ENCODE measurements around the gene PTAFR. TPM values are rescaled to one million over a fixed set of nuclear protein-coding genes. Genes with fewer than 3 reads are reported as not detected.

The PTAFR gene
- total RNA-seq, 1 experiment from 2014 or later, result 1.9 TPM

- Histone ChIP-seq H3K23me2 (ENCODE audit: insufficient read length, low read depth, low read length, poor library complexity, severe bottlenecking) (no peaks in the 10 kb centered on the region), H2AK5ac (ENCODE audit: insufficient read length, low read length) (no peak overlapping the region), H3K9me3 (ENCODE audit: control insufficient read depth, low read depth, low read length) (no peaks in the 10 kb centered on the region), H3K23ac (ENCODE audit: insufficient read length, low read depth, low read length) (no peak overlapping the region), H3K14ac (ENCODE audit: insufficient read depth, low read length) (no peak overlapping the region), H3K79me1 (ENCODE audit: insufficient read depth, low read depth, low read length, poor library complexity, severe bottlenecking) (no peaks in the 10 kb centered on the region), H3K4me1 (ENCODE audit: insufficient read depth, low read length) (no peaks in the 10 kb centered on the region), H2BK120ac (ENCODE audit: low read depth, low read length, poor library complexity, severe bottlenecking) (no peak overlapping the region), H3K27me3 (ENCODE audit: insufficient read depth, low read length) (no peaks in the 10 kb centered on the region), H2BK15ac (ENCODE audit: low read depth, low read length) (no peak overlapping the region), H2BK12ac (ENCODE audit: insufficient read length, low read depth, low read length) (no peak overlapping the region), H4K20me1 (ENCODE audit: control insufficient read depth, insufficient read depth, insufficient read length) (no peaks in the 10 kb centered on the region), H3K9ac (ENCODE audit: extremely low read depth, insufficient read length, low read length) (no peak overlapping the region), H3K56ac (ENCODE audit: insufficient read length, low read depth, low read length) (no peak overlapping the region), H4K5ac (ENCODE audit: insufficient read length, low read depth, low read length) (no peak overlapping the region), H4K91ac (ENCODE audit: insufficient read length, low read depth, low read length) (no peak overlapping the region), H3K18ac (ENCODE audit: insufficient read length, low read depth, low read length) (no peak overlapping the region), H2BK5ac (ENCODE audit: insufficient read length, low read length) (no peak overlapping the region), H3K4ac (ENCODE audit: low read depth, low read length) (no peak overlapping the region), H3K79me2 (ENCODE audit: insufficient read depth, low read length) (no peaks in the 10 kb centered on the region), H3T11ph (ENCODE audit: low read length) (no peak overlapping the region), H2BK20ac (ENCODE audit: low read depth, low read length, poor library complexity, severe bottlenecking) (no peak overlapping the region), H4K8ac (replicated peaks; ENCODE audit: insufficient read length, low read depth, low read length) (no peak overlapping the region), H3K27ac (ENCODE audit: insufficient read length, low read depth, low read length) (no peak overlapping the region), H3K4me2 (ENCODE audit: insufficient read depth, insufficient read length, low read length) (no peak overlapping the region), H2AFZ (ENCODE audit: low read length) (no peak overlapping the region)
- WGBS (ENCODE audit: extremely low coverage, insufficient read length, low lambda C conversion rate), result no CpG with 5 or more reads among the region's 4 CpGs
- TF ChIP-seq CTCF (conservative IDR thresholded peaks at IDR 0.05), result no peak
- 0 out of 4 replicates have a peak, but pooled peaks cover 0 to 2% of the 10 kb centered on the region in 2 experiments for H3K4me1 Mint-ChIP-seq
- no peaks in the 10 kb centered on the region; a peak in 2 of 5 replicates for H3K9me3 Mint-ChIP-seq
- no peak overlapping the region; a peak in 2 of 7 replicates for H3K27ac Mint-ChIP-seq
- DNase-seq, result no peak
- peaks cover 11% of the 10 kb centered on the region for H3K27me3 Mint-ChIP-seq (ENCODE audit: low read depth)
- no peak overlapping the region for H3K4me3 Mint-ChIP-seq
- no peaks in the 10 kb centered on the region for H3K36me3 Mint-ChIP-seq (ENCODE audit: insufficient read depth in 1 of 3, low read depth in 3 of 3)
These were observed 53.0 kb downstream of the PTAFR start for GRCh38 chr1:28123461-28123961.
